ENCODE data around the gene RLBP1. TPM values are rescaled to one million over a fixed set of nuclear protein-coding genes. Genes with fewer than 3 reads are reported as not detected.

RLBP1 gene
- total and polyA plus RNA-seq, 9 of the 15 experiments (the other 6 are each of a cell fraction or from before 2014, with no cell fraction given): 0.05 TPM; not detected in 8

DNA sequence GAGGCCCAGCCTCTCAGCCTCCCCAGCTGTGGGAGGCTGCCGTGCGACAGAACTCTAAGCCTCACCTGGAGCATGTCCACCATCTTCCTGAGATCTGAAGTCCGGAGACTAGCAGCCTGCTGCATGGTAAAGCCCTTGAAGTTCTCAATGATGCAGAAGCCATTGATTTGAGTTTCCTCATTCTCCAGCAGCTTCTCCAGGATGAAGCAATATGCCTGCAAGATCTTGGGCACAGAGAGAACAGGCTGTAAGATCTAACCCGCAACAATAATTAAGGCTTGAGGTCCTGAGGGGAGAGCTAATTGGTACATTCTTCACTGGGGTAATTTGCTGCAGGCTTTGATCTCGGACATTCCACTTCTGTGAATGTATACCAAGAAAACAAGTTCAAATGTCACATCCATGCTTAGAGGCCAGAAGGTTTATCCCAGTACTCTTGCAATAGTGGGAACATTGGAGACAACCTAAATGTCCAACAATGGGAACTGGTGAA, 9.7 kb downstream of the RLBP1 start:
- no peaks in the 10 kb centered on the region for H3K9me3 ChIP-seq (replicated peaks; ENCODE audit: control insufficient read depth, insufficient read depth, low read depth, low read length)
- no peak overlapping the region for H2AFZ ChIP-seq (ENCODE audit: low read depth, low read length)
- no peak overlapping the region for H3K9ac ChIP-seq (ENCODE audit: insufficient read depth in 1 of 2, low read depth in 2 of 2, low read length in 2 of 2)
- no peak overlapping the region for H3K4me2 ChIP-seq (ENCODE audit: insufficient read depth, low read length)
- peaks cover 0 to 5% of the 10 kb centered on the region in 2 experiments; a peak in 2 of 5 replicates for H3K4me1 ChIP-seq (replicated peaks in 1 of 2; ENCODE audit: control insufficient read depth in 2 of 2, insufficient read depth in 2 of 2, low read length in 2 of 2)
- no peaks in the 10 kb centered on the region for H3K79me2 ChIP-seq (ENCODE audit: control insufficient read depth, insufficient read depth, low read length)
- ChIA-PET CTCF (ENCODE audit: low intra/inter-chr PET ratio) (no interaction called here), POLR2A (interaction anchor here (0.9 kb wide), 1 partner anchor 8 kb away, joined by 3 read pairs; no protein-coding TSS in a partner anchor)
- H4K20me1 ChIP-seq (replicated peaks; ENCODE audit: control insufficient read depth, insufficient read depth, low read length): no peaks in the 10 kb centered on the region
- ATAC-seq (no peak), FAIRE-seq (no peak), DNase-seq (ENCODE audit: extremely low read depth in 1 of 4, low spot score in 3 of 4) (no peak)
- intact Hi-C loops (cut with micrococcal nuclease): no loop called here
- H3K27ac ChIP-seq (ENCODE audit: extremely low read depth, low read depth, low read length): no peak overlapping the region
- H3K4me3 ChIP-seq: no peak overlapping the region
- BruUV-seq (replicated peaks): no TSS peak
- TF ChIP-seq CEBPB (tag; IDR thresholded peaks at IDR 0.05) (0 out of 2 replicates have a peak, but pooled peaks have one; percentile 7), NR2C2 (CRISPR knock-in tag; IDR thresholded peaks at IDR 0.05) (no peak), NR2C2 (tag; IDR thresholded peaks at IDR 0.05) (peak; percentile 30; the same call in 1 of the 2 replicates), AFF1 (IDR thresholded peaks at IDR 0.05; ENCODE audit: low read depth in 1 of 2, partially characterized antibody in 2 of 2) (no peak), ATF2 (CRISPR knock-in tag; IDR thresholded peaks at IDR 0.05) (no peak), ZNF140 (CRISPR knock-in tag; IDR thresholded peaks at IDR 0.05) (no peak), CEBPG (CRISPR knock-in tag; IDR thresholded peaks at IDR 0.05) (peak; percentile 76), CEBPG (tag; conservative IDR thresholded peaks at IDR 0.05 in 1 of 2, IDR thresholded peaks at IDR 0.05 in 1 of 2) (peak; percentile 48 to 92; a peak in 3 of 4 replicates), PCBP1 (IDR thresholded peaks at IDR 0.05; ENCODE audit: low read depth, low read length, poor library complexity, severe bottlenecking) (no peak)
- in situ Hi-C loops (cut with MboI): no loop called here
- no peaks in the 10 kb centered on the region for H3K9me1 ChIP-seq (ENCODE audit: control insufficient read depth, insufficient read depth, low read length)
- 10% methylated on average over 5 of the region's 5 CpGs for WGBS (ENCODE audit: insufficient coverage, low coverage, missing lambda C conversion rate)
- peaks cover 21 to 33% of the 10 kb centered on the region in 2 experiments for H3K27me3 ChIP-seq (ENCODE audit: control insufficient read depth in 2 of 2, insufficient read depth in 2 of 2, low read length in 2 of 2)
- H3K36me3 ChIP-seq (ENCODE audit: control insufficient read depth, insufficient read depth, low read length): no peaks in the 10 kb centered on the region

Measured in K562 (cell line).